Activated T-cell treated with anti-CD3 and anti-CD28 coated beads, Interleukin-2, amount 50 U/mL, for 4 hours (primary cell): ENCODE measurements around the gene ZNF488. TPM values are rescaled to one million over a fixed set of nuclear protein-coding genes. Genes with fewer than 3 reads are reported as not detected.

Experiments used
- ATAC-seq, 2 donors: fragments of 200-7000 bp; cut with Tn5 transposase; one replicate each; pipeline ENCODE4 v1.10.0; 2021
- DNase-seq: peaks from one replicate; pipeline ENCODE4 v3.0.0-alpha.2; 2020
- H3K27me3 Mint-ChIP-seq: one replicate; pipeline ENCODE4 v1.8.0; 2021; ENCODE audit warnings: low read depth, mixed read lengths
- H3K36me3 Mint-ChIP-seq: one replicate; pipeline ENCODE4 v1.8.0; 2022; ENCODE audit warnings: mixed read lengths; ENCODE audit not compliant: insufficient read depth
- H3K4me1 Mint-ChIP-seq: one replicate; pipeline ENCODE4 v1.8.0; 2021; ENCODE audit warnings: low read depth, mixed read lengths
- H3K4me3 Mint-ChIP-seq: one replicate; pipeline ENCODE4 v1.8.0; 2021; ENCODE audit warnings: mild to moderate bottlenecking, moderate library complexity, mixed read lengths
- H3K9me3 Mint-ChIP-seq: one replicate; pipeline ENCODE4 v1.8.0; 2021; ENCODE audit warnings: mixed read lengths
- total RNA-seq, 3 donors: library from RNA; stranded (reverse); gene quantifications; one replicate each; pipeline ENCODE4 v1.2.1, GENCODE V29; 2021

ZNF488 gene
- total RNA-seq, 3 donors from 2014 or later = 0.10 TPM; not detected in 2

- H3K4me3 Mint-ChIP-seq = no peak overlapping the region
- H3K27me3 Mint-ChIP-seq = peaks cover 62% of the 10 kb centered on the region
- peaks cover 13% of the 10 kb centered on the region for H3K4me1 Mint-ChIP-seq
- ATAC-seq = no peak
- no peak for DNase-seq
- H3K36me3 Mint-ChIP-seq = no peaks in the 10 kb centered on the region
- H3K9me3 Mint-ChIP-seq = no peaks in the 10 kb centered on the region
Observed at GRCh38 chr10:47381427-47382379, 2.4 kb downstream of the ZNF488 start.

- H3K4me3 Mint-ChIP-seq = no peak overlapping the region
- peaks cover 13% of the 10 kb centered on the region for H3K4me1 Mint-ChIP-seq
- DNase-seq (no peak), ATAC-seq (no peak)
- H3K9me3 Mint-ChIP-seq = no peaks in the 10 kb centered on the region
- peaks cover 67% of the 10 kb centered on the region for H3K27me3 Mint-ChIP-seq
- no peaks in the 10 kb centered on the region for H3K36me3 Mint-ChIP-seq
Observed at GRCh38 chr10:47381103-47381395, 3.0 kb downstream of the ZNF488 start.

- Mint-ChIP-seq H3K4me3 (no peak overlapping the region), H3K36me3 (no peaks in the 10 kb centered on the region), H3K9me3 (no peaks in the 10 kb centered on the region), H3K4me1 (peaks cover 13% of the 10 kb centered on the region), H3K27me3 (peaks cover 69% of the 10 kb centered on the region)
- ATAC-seq = no peak
- DNase-seq = no peak
Observed at GRCh38 chr10:47380341-47381102, 3.6 kb downstream of the ZNF488 start.

GRCh38 chr10:47379901-47380300 lies 4.2 kb downstream of the ZNF488 start:
- H3K36me3 Mint-ChIP-seq = no peaks in the 10 kb centered on the region
- H3K27me3 Mint-ChIP-seq = peaks cover 66% of the 10 kb centered on the region
- no peak overlapping the region for H3K4me3 Mint-ChIP-seq

GRCh38 chr10:47379445-47379785 lies 4.7 kb downstream of the ZNF488 start:
- ATAC-seq (no peak), DNase-seq (no peak)
- no peaks in the 10 kb centered on the region for H3K9me3 Mint-ChIP-seq
- no peaks in the 10 kb centered on the region for H3K36me3 Mint-ChIP-seq
- peaks cover 9% of the 10 kb centered on the region for H3K4me1 Mint-ChIP-seq
- H3K4me3 Mint-ChIP-seq = no peak overlapping the region
- H3K27me3 Mint-ChIP-seq = peaks cover 64% of the 10 kb centered on the region

More at GRCh38 chr10:47379901-47380300, 4.2 kb downstream of the ZNF488 start:
- ATAC-seq (no peak), DNase-seq (no peak)
- Mint-ChIP-seq H3K4me1 (peaks cover 12% of the 10 kb centered on the region), H3K9me3 (no peaks in the 10 kb centered on the region)

GRCh38 chr10:47378606-47379444 lies 5.3 kb downstream of the ZNF488 start:
- H3K27me3 Mint-ChIP-seq = peaks cover 62% of the 10 kb centered on the region

GRCh38 chr10:47378183-47378510 lies 5.9 kb downstream of the ZNF488 start:
- Mint-ChIP-seq H3K4me3 (no peak overlapping the region), H3K27me3 (peaks cover 55% of the 10 kb centered on the region), H3K4me1 (peaks cover 4% of the 10 kb centered on the region), H3K9me3 (no peaks in the 10 kb centered on the region), H3K36me3 (no peaks in the 10 kb centered on the region)
- DNase-seq (no peak), ATAC-seq (no peak)

More at GRCh38 chr10:47378606-47379444, 5.3 kb downstream of the ZNF488 start:
- H3K4me3 Mint-ChIP-seq = no peak overlapping the region
- no peaks in the 10 kb centered on the region for H3K36me3 Mint-ChIP-seq
- H3K9me3 Mint-ChIP-seq = no peaks in the 10 kb centered on the region
- ATAC-seq (no peak), DNase-seq (no peak)
- H3K4me1 Mint-ChIP-seq = peaks cover 7% of the 10 kb centered on the region

- H3K4me3 Mint-ChIP-seq = no peak overlapping the region
- DNase-seq = no peak
- no peaks in the 10 kb centered on the region for H3K9me3 Mint-ChIP-seq
- H3K27me3 Mint-ChIP-seq = peaks cover 54% of the 10 kb centered on the region
- peaks cover 9% of the 10 kb centered on the region for H3K4me1 Mint-ChIP-seq
- no peak for ATAC-seq
- no peaks in the 10 kb centered on the region for H3K36me3 Mint-ChIP-seq
Observed at GRCh38 chr10:47376522-47377220, 7.4 kb downstream of the ZNF488 start.

GRCh38 chr10:47374611-47375536 lies 9.2 kb downstream of the ZNF488 start:
- Mint-ChIP-seq H3K4me1 (peaks cover 9% of the 10 kb centered on the region), H3K9me3 (no peaks in the 10 kb centered on the region), H3K36me3 (no peaks in the 10 kb centered on the region), H3K4me3 (no peak overlapping the region), H3K27me3 (peaks cover 39% of the 10 kb centered on the region)
- DNase-seq (no peak), ATAC-seq (no peak)

- Mint-ChIP-seq H3K9me3 (no peaks in the 10 kb centered on the region), H3K4me1 (peaks cover 9% of the 10 kb centered on the region), H3K4me3 (no peak overlapping the region), H3K27me3 (peaks cover 22% of the 10 kb centered on the region), H3K36me3 (no peaks in the 10 kb centered on the region)
- ATAC-seq (no peak), DNase-seq (no peak)
Observed at GRCh38 chr10:47372726-47373125, 11.4 kb downstream of the ZNF488 start.

- Mint-ChIP-seq H3K4me1 (peaks cover 5% of the 10 kb centered on the region), H3K9me3 (no peaks in the 10 kb centered on the region), H3K4me3 (no peak overlapping the region), H3K36me3 (no peaks in the 10 kb centered on the region), H3K27me3 (peaks cover 14% of the 10 kb centered on the region)
- DNase-seq (no peak), ATAC-seq (no peak)
Observed at GRCh38 chr10:47371629-47372485, 12.2 kb downstream of the ZNF488 start.

- Mint-ChIP-seq H3K4me3 (no peak overlapping the region), H3K4me1 (peaks cover 5% of the 10 kb centered on the region), H3K9me3 (no peaks in the 10 kb centered on the region), H3K36me3 (no peaks in the 10 kb centered on the region), H3K27me3 (peaks cover 6% of the 10 kb centered on the region)
- ATAC-seq = no peak
- no peak for DNase-seq
Observed at GRCh38 chr10:47370878-47371277, 13.2 kb downstream of the ZNF488 start.
